NCI-H226 (cell line): Measurements from ENCODE around the gene UNC119.
"Not testable (repeated sequence)": the region's sequence is repeated elsewhere in the genome, so short reads cannot be mapped to it uniquely, and the experiment has no call there.

ENCODE experiments used
- DNase-seq: peaks from one replicate; pipeline ENCODE4 v3.0.0-alpha.2; 2015

Gene UNC119

GRCh38 chr17:28540231-28540630, 12.2 kb downstream of the UNC119 start:
- no peak for DNase-seq

DNA sequence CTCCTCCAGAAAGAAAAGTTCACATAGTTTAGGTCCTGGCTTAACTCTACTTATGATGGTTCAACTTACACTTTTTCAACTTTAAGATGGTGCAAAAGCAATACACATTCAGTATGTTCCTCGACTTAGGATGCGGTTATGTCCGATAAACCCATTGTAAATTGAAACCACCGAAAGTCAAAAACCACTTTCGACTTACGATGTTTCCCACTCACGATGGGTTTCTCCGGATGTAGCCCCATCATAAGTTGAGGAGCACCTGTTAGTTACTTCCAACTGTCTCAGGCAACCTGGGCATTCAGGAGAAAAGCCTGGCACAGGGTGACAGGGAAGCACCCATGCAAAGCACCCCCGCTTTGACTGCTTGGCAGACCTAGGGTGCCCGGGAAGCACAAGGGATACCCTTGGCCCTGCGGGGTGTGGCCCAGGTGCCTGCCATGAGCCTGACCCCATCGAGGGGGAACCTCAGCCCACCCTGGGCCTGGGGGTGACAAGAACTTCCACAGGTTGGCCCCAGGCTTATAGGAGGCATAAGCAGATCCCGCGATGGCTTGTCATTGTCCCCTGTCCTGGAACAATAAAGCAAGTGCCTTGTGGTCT, 14.0 kb downstream of the UNC119 start:
- DNase-seq, result no peak

DNA sequence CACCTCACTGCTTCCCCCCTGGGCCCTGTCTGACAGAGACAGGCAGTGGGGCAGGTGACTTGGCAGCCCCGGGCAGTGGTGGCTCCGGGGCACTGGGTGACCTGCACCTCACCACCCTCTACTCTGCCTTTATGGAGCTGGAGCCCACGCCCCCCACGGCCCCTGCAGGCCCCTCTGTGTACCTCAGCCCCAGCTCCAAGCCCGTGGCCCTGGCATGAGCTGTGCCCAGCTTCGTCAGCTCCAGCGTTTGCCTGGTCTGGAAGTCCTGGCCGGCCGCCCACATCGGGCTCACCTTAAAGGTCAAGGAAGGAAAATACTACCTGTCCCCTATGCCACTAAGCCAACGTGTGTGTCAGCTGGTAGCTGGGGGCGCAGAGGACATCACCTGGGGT, 15.2 kb downstream of the UNC119 start:
- no peak for DNase-seq

DNA sequence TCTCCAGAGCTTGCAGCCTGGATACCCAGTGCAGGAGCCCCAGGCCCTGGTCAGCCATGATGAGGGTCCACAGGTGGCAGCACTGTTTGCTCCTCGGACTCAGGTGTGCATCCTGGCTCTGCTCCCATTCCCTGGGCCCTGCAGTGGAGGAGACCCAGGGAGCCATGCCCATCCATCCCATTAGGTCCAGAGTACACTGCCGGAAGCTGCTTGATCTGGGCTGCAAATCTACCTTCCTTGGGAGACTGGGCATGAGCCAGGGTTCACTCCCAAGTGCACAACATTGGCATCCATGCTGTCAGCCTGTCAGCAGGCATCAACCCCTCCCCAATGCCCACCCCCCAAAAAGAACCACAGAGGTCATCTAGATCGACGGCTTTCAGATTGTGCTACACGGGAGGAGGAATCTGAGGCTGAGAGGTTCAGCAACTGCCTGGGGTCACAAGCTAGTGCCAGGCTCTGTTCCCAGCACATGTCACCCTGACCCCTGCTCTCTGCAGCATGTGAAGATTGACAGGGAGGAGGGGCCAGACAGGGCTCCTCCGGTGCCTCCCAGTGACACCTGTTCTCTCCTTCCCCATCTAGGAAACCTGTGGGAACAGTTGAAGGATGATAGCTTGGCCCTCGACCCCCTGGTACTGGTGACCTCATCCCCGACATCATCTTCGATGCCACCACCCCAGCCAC, 15.7 kb downstream of the UNC119 start:
- DNase-seq, result no peak

GRCh38 chr17:28534740-28535375, 17.6 kb downstream of the UNC119 start:
- DNase-seq, result no peak

DNA sequence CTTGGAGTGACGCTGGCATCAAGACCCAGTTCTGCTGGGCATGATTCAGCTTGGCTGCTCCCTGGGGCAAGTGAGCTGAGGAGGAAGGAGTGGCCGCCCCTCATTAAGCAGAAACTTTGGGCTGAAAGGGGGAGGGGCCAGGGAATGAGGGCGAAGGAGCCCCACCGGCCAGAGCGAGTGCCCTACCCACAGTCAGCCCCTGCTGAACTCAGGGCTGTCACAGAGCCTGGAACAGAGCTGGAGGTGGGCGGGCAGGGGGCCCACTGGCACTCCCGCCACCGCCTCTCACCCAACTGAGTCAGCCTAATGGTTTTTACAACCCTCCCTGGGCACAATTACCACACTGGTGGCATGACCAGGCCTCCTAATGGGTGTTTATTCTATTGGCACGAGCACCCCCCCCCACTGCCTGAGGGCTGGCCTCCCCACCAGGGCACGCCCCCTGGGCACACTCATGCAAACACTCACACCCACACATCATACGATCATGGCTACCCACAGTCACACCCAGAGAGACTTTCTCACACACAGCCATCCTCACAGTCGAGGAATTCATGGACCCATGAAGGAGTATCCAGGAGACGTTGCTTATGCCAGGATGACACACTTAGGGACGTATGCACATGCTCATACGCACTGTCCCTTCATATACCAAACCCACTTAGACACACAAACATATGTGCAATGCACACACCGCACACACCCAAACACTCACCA, 19.2 kb downstream of the UNC119 start:
- no peak for DNase-seq

DNA sequence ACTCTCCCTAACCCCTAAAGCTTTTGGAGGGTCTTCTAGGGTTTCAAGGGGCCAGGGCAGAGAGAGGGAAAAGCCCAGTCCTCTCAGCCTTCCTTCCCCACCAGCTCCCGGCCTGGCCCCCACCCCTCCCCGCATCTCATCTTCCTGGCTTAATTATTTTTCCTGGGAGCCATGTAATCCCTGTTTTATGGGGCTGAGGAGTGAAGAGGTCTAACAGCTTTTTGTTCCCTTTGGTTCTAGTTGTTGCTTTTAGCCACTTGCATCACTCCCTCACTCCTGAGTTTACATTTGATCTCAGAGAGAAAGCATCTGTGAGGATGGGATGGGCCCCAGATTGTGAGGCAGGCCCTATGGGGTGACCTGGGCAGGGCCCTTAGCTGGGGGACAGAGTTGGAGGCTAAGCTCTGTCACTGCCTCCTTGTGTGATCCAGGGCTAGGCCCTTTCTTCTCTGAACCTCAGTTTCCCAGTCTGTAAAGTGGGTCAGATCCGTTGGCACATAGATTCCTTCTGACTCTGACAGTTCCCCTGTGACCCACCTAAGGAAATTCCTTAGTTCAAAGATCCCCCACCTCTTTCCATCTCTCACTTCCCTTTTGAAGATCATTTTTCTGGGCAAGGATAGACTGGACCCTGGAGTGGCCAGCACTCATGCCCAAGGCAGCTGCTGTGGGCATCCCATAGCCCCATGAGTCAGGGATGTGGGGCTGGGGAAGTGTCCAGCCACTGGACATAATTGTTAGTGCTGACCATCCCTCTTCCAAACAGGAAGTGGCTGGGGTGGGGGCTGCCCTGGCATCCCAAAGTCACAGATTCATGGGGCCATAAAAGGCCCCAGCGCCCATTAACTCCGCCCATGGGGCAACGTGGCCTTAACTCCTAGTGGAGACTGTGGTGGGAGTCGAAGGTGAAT, 20.1 kb downstream of the UNC119 start:
- DNase-seq, result no peak

DNA sequence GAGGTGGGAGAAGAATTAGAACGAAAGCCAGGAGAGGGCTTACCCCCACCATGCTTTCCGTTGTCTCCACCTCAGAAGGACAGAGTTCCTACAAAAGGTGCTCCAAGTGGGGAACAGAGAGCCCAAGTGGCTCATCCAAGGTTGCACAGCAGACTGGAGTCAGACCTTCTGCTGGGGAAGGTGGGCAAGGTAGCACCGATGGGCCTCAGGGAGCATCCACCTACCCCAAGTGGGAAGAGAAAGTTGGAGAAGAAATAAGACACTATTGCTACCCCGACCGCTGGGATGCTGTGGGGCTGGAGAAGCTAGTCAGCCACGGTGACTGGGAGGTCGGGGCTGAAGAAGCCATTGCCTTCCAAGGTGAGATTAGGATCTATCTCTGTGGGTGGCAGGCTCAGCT, 21.5 kb downstream of the UNC119 start:
- DNase-seq, result no peak

- no peak for DNase-seq
These were observed 22.2 kb downstream of the UNC119 start for GRCh38 chr17:28530250-28530649.

GRCh38 chr17:28529013-28529400, 23.4 kb downstream of the UNC119 start:
- DNase-seq, result no peak

DNA sequence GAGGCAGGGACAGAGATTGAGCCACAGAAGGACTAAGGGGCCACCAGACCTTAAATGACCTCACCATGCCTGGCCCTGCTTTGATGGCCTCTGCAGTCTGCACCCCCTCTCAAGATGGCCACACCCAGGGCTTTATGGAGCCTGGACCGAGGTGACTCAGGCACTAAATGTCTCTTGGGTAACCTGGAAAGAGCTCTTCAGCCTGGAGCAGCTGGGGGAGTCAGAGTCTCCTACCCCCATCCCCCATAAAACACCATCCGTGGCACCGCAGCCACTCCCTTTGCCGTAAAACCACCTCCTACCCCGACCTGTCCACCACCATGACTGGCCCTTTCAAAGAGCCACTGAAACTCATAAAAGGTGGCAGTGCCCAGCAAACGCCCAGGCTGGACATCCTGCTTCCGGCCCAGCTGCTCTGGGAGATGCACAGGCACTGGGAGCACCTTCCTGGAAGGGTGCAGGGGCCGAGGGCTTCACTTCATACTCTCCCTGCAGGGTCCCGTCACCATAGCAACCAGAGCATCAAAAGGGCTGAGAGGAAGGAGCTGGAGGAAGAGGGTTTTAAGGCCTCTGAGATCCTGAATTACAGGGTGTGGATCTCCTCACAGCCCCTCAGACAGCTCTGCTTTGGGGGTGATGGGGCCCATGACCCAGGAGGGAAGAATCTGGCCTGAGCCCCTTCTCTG, 24.0 kb downstream of the UNC119 start:
- no peak for DNase-seq

DNA sequence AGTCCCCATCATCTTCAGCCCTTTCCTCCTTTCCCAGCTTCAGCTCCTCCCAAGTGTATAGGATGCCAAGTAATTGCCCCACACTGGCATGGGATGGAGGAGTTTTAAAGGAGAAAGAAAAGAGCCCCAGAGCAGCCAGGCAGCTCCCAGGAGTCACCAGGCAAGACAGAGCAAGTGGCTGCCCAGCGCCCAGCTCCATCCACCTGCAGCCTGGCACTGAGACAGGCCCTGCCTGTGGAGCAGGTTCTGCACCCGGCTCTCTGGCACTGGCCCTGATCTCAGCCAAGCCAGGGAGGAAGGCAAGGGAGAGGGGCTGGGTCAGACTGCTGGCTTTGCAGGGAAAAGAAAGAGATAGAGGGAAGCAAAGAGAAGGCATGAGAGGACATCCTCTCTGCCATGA, 24.6 kb downstream of the UNC119 start:
- DNase-seq, result no peak

DNA sequence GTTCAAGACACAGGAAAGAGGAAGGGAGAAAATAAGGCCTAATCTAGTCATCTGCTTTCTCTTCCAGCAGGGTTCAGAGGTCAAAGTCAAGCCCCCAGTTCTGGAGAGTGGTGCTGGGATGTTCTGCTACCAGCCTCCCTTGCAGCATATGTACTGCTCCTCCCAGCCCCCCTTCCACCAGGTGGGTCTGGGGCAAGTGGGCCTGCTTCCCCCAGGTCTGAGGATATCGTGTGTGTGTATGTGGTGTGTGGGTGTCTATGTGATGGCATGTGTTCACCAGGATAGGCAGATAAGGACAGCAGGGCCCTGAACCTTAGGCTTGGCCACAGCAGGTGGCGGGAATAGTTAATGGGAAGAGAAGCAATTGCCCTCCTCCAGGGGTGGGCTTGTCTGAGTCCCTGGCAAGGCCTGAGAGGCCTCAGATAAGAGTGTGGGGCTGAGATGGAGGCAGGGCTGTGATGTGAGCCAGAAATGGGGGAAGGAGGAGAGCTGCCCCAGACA, 25.2 kb downstream of the UNC119 start:
- no peak for DNase-seq

- DNase-seq, result no peak
These were observed 26.0 kb downstream of the UNC119 start for GRCh38 chr17:28526381-28526780.

- peak; percentile 22 for DNase-seq
These were observed 27.7 kb downstream of the UNC119 start for GRCh38 chr17:28524476-28525424.

DNA sequence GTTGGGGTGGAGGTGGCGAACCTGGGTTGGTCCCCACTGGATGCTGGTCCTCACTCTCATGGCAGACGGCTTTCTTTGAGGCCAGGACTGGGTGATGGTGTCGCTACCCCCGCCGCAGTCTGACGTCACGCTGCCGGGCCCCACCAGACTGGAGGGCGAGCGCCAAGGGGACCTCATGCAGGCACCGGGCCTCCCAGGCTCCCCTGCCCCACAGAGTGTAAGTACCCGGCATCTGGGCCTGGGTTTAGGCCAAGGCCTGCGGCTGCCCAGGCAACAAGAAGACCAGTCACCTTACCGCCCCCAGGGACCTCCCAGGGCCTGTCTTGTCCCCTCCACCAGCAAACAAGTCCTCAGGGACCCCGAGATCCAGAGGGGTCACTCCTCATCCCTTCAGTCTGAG, 28.5 kb downstream of the UNC119 start:
- no peak for DNase-seq

- DNase-seq, result no peak
These were observed 29.2 kb downstream of the UNC119 start for GRCh38 chr17:28523186-28523585.

- DNase-seq, result not testable (repeated sequence)
These were observed 30.1 kb downstream of the UNC119 start for GRCh38 chr17:28522281-28522680.

DNA sequence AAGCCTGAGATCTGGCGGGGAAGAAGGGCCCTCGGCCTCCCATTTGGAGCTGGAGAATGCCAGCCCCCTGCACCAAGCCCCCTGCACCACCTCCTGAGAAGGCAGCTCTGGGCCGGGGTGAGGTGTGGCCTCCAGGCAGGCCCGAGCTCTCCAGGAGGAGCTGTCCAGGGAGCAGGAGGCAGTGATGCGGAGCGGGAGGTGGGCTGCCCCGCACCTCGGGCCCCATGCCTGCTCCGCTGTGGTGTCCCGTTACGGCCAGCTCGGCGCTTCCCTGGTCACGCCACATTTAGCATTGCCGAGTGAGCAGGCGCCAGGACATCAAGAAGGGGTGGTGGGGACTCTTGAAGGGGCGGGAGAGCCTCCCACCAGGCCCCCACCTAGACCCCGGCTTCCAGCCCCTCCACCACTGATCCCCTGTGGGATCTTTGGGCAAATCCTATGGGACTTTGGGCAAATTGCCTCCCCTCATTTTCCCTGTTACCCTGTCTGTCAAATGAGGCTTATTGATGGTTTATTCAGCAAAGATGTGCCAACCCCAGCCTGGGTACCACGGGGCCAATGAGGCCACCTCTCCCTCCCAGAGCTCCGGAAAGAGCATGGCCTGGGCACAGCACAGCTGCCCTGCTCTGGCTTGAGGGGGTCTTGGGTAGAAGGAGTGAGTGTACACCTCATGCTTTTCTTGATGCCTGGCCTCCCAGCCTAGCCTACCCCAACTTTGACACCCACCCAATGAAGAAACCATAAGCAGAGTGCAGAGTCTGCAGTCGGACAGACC, 30.9 kb downstream of the UNC119 start:
- no peak for DNase-seq

- no peak for DNase-seq
These were observed 31.7 kb downstream of the UNC119 start for GRCh38 chr17:28520687-28521086.
